Naive thymus-derived CD4-positive, alpha-beta T cell (primary cell): ENCODE data around the gene PRKAG2. TPM values are rescaled to one million over a fixed set of nuclear protein-coding genes. Genes with fewer than 3 reads are reported as not detected.

Experiments used
- ATAC-seq: fragments of 150-1000 bp; cut with Tn5 transposase; 2 replicates; pipeline ENCODE4 v1.10.0; 2021; ENCODE audit warnings: mild to moderate bottlenecking, moderate library complexity
- CTCF ChIA-PET: fragments of 350-600 bp; sonication (Branson Sonifier 250); formaldehyde crosslinking; loops from one replicate; lab custom pipeline; 2021; ENCODE audit warnings: antibody characterized with exemption; lab: Charles Lee
- POLR2A ChIA-PET: fragments of 350-600 bp; sonication (Branson Sonifier 250); formaldehyde crosslinking; loops from one replicate; lab custom pipeline; 2021; ENCODE audit warnings: antibody characterized with exemption, inconsistent platforms; lab: Charles Lee
- DNase-seq, 9 donors: peaks; one replicate each; pipeline versions ENCODE4 v3.0.0 to v3.0.0-alpha.2; 2020 to 2022; ENCODE audit warnings: mixed read lengths in 1 of 9
- H3K27ac ChIP-seq: one replicate; pipeline ENCODE4 v1.7.0; 2013; ENCODE audit warnings: mild to moderate bottlenecking, low read depth, low read length, moderate library complexity
- H3K27me3 ChIP-seq, 2 donors: one replicate each; pipeline ENCODE4 v1.7.0; 2013; ENCODE audit warnings: low read length in 2 of 2, mild to moderate bottlenecking in 2 of 2, moderate library complexity in 2 of 2; ENCODE audit not compliant: control insufficient read depth in 2 of 2, insufficient read depth in 2 of 2
- H3K36me3 ChIP-seq, 3 experiments: 1 replicate in 2 of 3; 2 replicates in 1 of 3; pipeline ENCODE4 v1.7.0; 2013; ENCODE audit warnings: low read length in 3 of 3, mild to moderate bottlenecking in 3 of 3, moderate library complexity in 1 of 3; ENCODE audit not compliant: insufficient read depth in 3 of 3, control insufficient read depth in 2 of 3
- H3K4me1 ChIP-seq, 2 donors: one replicate each; pipeline ENCODE4 v1.7.0; 2013; ENCODE audit warnings: low read length in 2 of 2, mild to moderate bottlenecking in 2 of 2, moderate library complexity in 1 of 2; ENCODE audit not compliant: control insufficient read depth in 2 of 2, insufficient read depth in 2 of 2
- H3K4me3 ChIP-seq: 2 replicates; pipeline ENCODE4 v1.7.0; 2013; ENCODE audit warnings: mild to moderate bottlenecking, low read length
- H3K9me3 ChIP-seq, 3 experiments: 1 replicate in 2 of 3; 2 replicates in 1 of 3; pipeline ENCODE4 v1.7.0; 2013; ENCODE audit warnings: low read length in 3 of 3; ENCODE audit not compliant: control insufficient read depth in 2 of 3
- H3K27ac Mint-ChIP-seq, 9 donors: one replicate each; pipeline ENCODE4 v1.8.0; 2020 to 2022; ENCODE audit warnings: mixed read lengths in 9 of 9, mild to moderate bottlenecking in 8 of 9, moderate library complexity in 5 of 9, inconsistent platforms in 2 of 9
- H3K27me3 Mint-ChIP-seq, 5 donors: one replicate each; pipeline ENCODE4 v1.8.0; 2021 to 2022; ENCODE audit warnings: mixed read lengths in 5 of 5, mild to moderate bottlenecking in 1 of 5
- H3K36me3 Mint-ChIP-seq, 5 donors: one replicate each; pipeline ENCODE4 v1.8.0; 2020 to 2022; ENCODE audit warnings: mixed read lengths in 5 of 5, mild to moderate bottlenecking in 3 of 5, inconsistent platforms in 1 of 5
- H3K4me1 Mint-ChIP-seq, 7 donors: one replicate each; pipeline ENCODE4 v1.8.0; 2020 to 2022; ENCODE audit warnings: mixed read lengths in 7 of 7, mild to moderate bottlenecking in 3 of 7, inconsistent platforms in 1 of 7
- H3K4me3 Mint-ChIP-seq, 10 donors: one replicate each; pipeline ENCODE4 v1.8.0; 2020 to 2022; ENCODE audit warnings: mild to moderate bottlenecking in 10 of 10, mixed read lengths in 10 of 10, moderate library complexity in 6 of 10, inconsistent platforms in 2 of 10
- H3K9me3 Mint-ChIP-seq, 11 donors: one replicate each; pipeline ENCODE4 v1.8.0; 2020 to 2022; ENCODE audit warnings: mixed read lengths in 11 of 11, mild to moderate bottlenecking in 4 of 11, inconsistent platforms in 1 of 11, moderate library complexity in 1 of 11
- intact Hi-C, 2 donors: fragments of 100-400 bp; cut with micrococcal nuclease; formaldehyde crosslinking; loops; one replicate each; pipeline ENCODE4 v1.15.1; 2023
- polyA plus RNA-seq, 2 donors: library from polyadenylated mRNA; unstranded; fragments of 300-500 nt; fragmentation: Illumina TruSeq; gene quantifications; one replicate each; pipeline ENCODE4 v1.2.3, GENCODE V29; 2021
- total RNA-seq, 6 experiments: library from RNA in 5 of 6; stranded (reverse) in 5 of 6; gene quantifications; 1 replicate in 5 of 6; 2 replicates in 1 of 6; pipeline ENCODE4 v1.2.3 and lab custom pipeline; 2021 to 2026

PRKAG2 gene
- total and polyA plus RNA-seq, 7 experiments from 2014 or later = 15.0 to 74.4 (median 55.7) TPM

DNA sequence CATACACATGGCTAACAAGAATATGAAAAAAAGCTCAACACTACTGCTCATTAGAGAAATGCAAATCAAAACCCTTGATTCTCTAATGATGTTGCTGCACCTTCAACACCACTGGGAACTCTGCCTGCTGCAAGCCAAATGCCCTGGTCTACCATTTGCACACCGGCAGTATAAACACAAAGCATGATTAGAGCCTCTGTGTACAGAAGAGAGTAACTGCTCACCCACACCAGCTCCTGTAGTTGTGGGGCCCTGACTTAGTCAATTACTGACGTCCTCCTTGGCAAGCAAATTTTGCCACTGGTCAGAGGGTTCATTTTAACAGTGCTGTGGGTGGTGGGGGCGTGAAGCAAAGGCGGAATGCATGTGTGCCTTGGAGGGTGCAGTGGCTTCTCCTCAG lies 261.1 kb downstream of the PRKAG2 start:
- peaks cover 0 to 25% (median 9%) of the 10 kb centered on the region in 5 donors for H3K36me3 Mint-ChIP-seq
- no peak for DNase-seq
- Histone ChIP-seq H3K4me1 (no peaks in the 10 kb centered on the region), H3K9me3 (no peaks in the 10 kb centered on the region), H3K36me3 (peaks cover 0 to 8% (median 0%) of the 10 kb centered on the region in 3 experiments), H3K4me3 (no peak overlapping the region), H3K27me3 (no peaks in the 10 kb centered on the region), H3K27ac (no peak overlapping the region)
- no peak overlapping the region for H3K27ac Mint-ChIP-seq
- no peaks in the 10 kb centered on the region for H3K9me3 Mint-ChIP-seq
- no peak overlapping the region for H3K4me3 Mint-ChIP-seq
- POLR2A ChIA-PET = interaction anchor here (0.6 kb wide), 1 partner anchor 19 kb away, joined by 3 read pairs; no protein-coding TSS in a partner anchor
- intact Hi-C loops = no loop called here
- peaks cover 0 to 30% (median 17%) of the 10 kb centered on the region in 7 donors for H3K4me1 Mint-ChIP-seq
- ATAC-seq = no peak
- CTCF ChIA-PET = no interaction called here
- no peaks in the 10 kb centered on the region for H3K27me3 Mint-ChIP-seq

- no peak overlapping the region for H3K27ac ChIP-seq
- Mint-ChIP-seq H3K4me3 (no peak overlapping the region), H3K27ac (no peak overlapping the region), H3K27me3 (no peaks in the 10 kb centered on the region), H3K36me3 (peaks cover 0 to 23% (median 6%) of the 10 kb centered on the region in 5 donors), H3K9me3 (no peaks in the 10 kb centered on the region), H3K4me1 (peaks cover 0 to 27% (median 17%) of the 10 kb centered on the region in 7 donors)
- ChIA-PET CTCF (no interaction called here), POLR2A (no interaction called here)
- H3K4me1 ChIP-seq = no peaks in the 10 kb centered on the region
- peaks cover 0 to 8% (median 0%) of the 10 kb centered on the region in 3 experiments for H3K36me3 ChIP-seq
- no peaks in the 10 kb centered on the region for H3K27me3 ChIP-seq
- no peak overlapping the region for H3K4me3 ChIP-seq
- intact Hi-C loops = no loop called here
- no peaks in the 10 kb centered on the region for H3K9me3 ChIP-seq
- DNase-seq (no peak), ATAC-seq (no peak)
These were observed 261.9 kb downstream of the PRKAG2 start for GRCh38 chr7:151615058-151615457.

DNA sequence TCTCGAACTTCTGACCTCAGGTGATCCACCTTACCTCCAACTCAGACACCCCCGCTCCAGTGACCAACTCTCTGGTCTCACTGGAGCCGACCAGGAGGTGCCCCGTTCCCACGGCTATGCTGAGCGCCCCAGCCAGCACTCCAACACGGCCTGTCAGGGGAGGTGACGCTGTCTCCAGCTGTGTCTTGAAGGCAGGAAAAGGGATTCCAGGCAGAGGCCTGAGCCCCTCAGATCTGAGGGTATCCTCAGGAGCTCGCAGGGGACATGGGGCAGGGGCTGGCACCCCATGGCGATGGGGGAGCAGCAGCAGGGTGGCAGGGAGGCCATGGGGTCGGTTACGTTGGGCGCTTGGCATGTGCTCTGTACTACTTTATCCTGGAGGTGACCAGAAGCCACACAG lies 262.9 kb downstream of the PRKAG2 start:
- intact Hi-C loops = no loop called here
- H3K9me3 Mint-ChIP-seq = no peaks in the 10 kb centered on the region

DNA sequence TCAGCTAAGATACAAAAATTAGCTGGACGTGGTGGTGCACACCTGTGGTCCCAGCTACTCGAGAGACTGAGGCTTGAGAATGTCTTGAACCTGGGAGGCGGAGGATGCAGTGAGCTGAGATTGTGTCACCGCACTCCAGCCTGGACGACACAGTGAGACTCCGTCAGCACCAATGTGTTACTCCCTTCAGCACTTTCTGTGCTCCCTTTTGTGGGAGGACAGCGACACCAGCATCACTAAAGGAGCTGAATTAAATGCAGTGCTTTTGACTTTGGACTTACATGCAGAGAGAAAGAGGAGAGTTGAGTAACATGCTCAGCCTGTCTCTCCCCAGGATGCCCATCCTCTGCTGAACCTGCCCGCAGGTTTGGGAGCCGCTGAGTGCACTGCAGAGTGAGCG lies 265.0 kb downstream of the PRKAG2 start:
- Mint-ChIP-seq H3K4me3 (no peak overlapping the region), H3K9me3 (no peaks in the 10 kb centered on the region), H3K27ac (no peak overlapping the region), H3K4me1 (peaks cover 7 to 42% (median 27%) of the 10 kb centered on the region in 7 donors), H3K27me3 (no peaks in the 10 kb centered on the region), H3K36me3 (peaks cover 0 to 19% (median 5%) of the 10 kb centered on the region in 5 donors)
- Histone ChIP-seq H3K27ac (no peak overlapping the region), H3K4me3 (no peak overlapping the region), H3K9me3 (no peaks in the 10 kb centered on the region), H3K4me1 (no peaks in the 10 kb centered on the region), H3K36me3 (peaks cover 0 to 13% (median 0%) of the 10 kb centered on the region in 3 experiments), H3K27me3 (no peaks in the 10 kb centered on the region)
- intact Hi-C loops = no loop called here
- ChIA-PET CTCF (interaction anchor here (1.0 kb wide), 1 partner anchor 42 kb away, joined by 3 read pairs; no protein-coding TSS in a partner anchor), POLR2A (no interaction called here)
- ATAC-seq (no peak), DNase-seq (no peak)

More for the DNA sequence above, 262.9 kb downstream of the PRKAG2 start:
- Histone ChIP-seq H3K27ac (no peak overlapping the region), H3K9me3 (no peaks in the 10 kb centered on the region), H3K4me3 (no peak overlapping the region), H3K27me3 (no peaks in the 10 kb centered on the region), H3K36me3 (peaks cover 0 to 13% (median 0%) of the 10 kb centered on the region in 3 experiments), H3K4me1 (no peaks in the 10 kb centered on the region)
- no peak for ATAC-seq
- DNase-seq = no peak
- Mint-ChIP-seq H3K4me1 (peaks cover 0 to 33% (median 17%) of the 10 kb centered on the region in 7 donors), H3K27me3 (no peaks in the 10 kb centered on the region), H3K36me3 (peaks cover 0 to 21% (median 5%) of the 10 kb centered on the region in 5 donors), H3K27ac (no peak overlapping the region), H3K4me3 (no peak overlapping the region)
- ChIA-PET CTCF (no interaction called here), POLR2A (no interaction called here)

GRCh38 chr7:151611041-151611440 lies 265.9 kb downstream of the PRKAG2 start:
- peaks cover 0 to 19% (median 5%) of the 10 kb centered on the region in 5 donors for H3K36me3 Mint-ChIP-seq
- H3K27me3 ChIP-seq = no peaks in the 10 kb centered on the region
- H3K27ac Mint-ChIP-seq = no peak overlapping the region
- H3K27me3 Mint-ChIP-seq = no peaks in the 10 kb centered on the region
- ATAC-seq (no peak), DNase-seq (no peak)
- ChIA-PET POLR2A (no interaction called here), CTCF (no interaction called here)
- H3K4me3 ChIP-seq = no peak overlapping the region
- no peaks in the 10 kb centered on the region for H3K9me3 Mint-ChIP-seq
- no peaks in the 10 kb centered on the region for H3K4me1 ChIP-seq
- H3K36me3 ChIP-seq = peaks cover 0 to 13% (median 0%) of the 10 kb centered on the region in 3 experiments
- no peaks in the 10 kb centered on the region for H3K9me3 ChIP-seq
- H3K4me1 Mint-ChIP-seq = peaks cover 7 to 33% (median 22%) of the 10 kb centered on the region in 7 donors
- intact Hi-C loops = no loop called here
- no peak overlapping the region for H3K27ac ChIP-seq
- no peak overlapping the region for H3K4me3 Mint-ChIP-seq

DNA sequence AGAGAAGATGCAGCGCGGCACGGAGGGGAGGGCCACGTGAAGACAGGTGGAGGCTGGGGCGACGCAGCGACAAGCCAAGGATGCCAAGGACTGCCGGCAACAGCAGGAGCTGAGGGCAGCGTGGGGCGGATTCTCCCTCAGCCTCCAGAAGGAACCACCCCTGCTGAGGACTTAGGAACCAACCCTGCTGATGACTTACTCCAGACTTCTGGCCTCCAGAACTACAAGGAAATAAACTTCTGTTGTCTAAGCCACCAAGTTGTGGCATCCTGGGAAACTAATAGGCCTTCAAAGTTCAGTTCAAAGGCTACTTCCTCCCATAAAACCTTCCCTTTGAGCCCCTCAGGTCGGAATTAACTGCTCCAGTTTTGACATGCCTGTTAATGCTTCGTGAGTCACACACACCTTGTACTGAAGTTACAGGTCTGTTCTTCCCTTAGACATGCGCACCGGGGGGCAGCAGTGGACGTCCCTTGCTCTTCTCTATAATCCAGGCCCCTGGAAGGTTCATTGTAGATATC lies 268.8 kb downstream of the PRKAG2 start:
- no peaks in the 10 kb centered on the region for H3K9me3 ChIP-seq
- H3K4me3 ChIP-seq = no peak overlapping the region
- H3K36me3 ChIP-seq = peaks cover 0 to 13% (median 0%) of the 10 kb centered on the region in 3 experiments
- peaks cover 7 to 25% (median 15%) of the 10 kb centered on the region in 7 donors for H3K4me1 Mint-ChIP-seq
- H3K27ac Mint-ChIP-seq = peak overlapping the region in 4 of 9 donors; percentile 33 to 75 (median 43)
- no peak overlapping the region for H3K27ac ChIP-seq
- H3K27me3 ChIP-seq = no peaks in the 10 kb centered on the region
- ChIA-PET CTCF (no interaction called here), POLR2A (no interaction called here)
- DNase-seq (no peak), ATAC-seq (no peak)
- intact Hi-C loops = no loop called here
- H3K4me3 Mint-ChIP-seq = no peak overlapping the region
- peaks cover 0 to 2% (median 0%) of the 10 kb centered on the region in 11 donors for H3K9me3 Mint-ChIP-seq
- H3K27me3 Mint-ChIP-seq = no peaks in the 10 kb centered on the region
- no peaks in the 10 kb centered on the region for H3K4me1 ChIP-seq
- peaks cover 0 to 19% (median 4%) of the 10 kb centered on the region in 5 donors for H3K36me3 Mint-ChIP-seq

GRCh38 chr7:151607464-151607867 lies 269.4 kb downstream of the PRKAG2 start:
- Histone ChIP-seq H3K9me3 (no peaks in the 10 kb centered on the region), H3K4me1 (no peaks in the 10 kb centered on the region), H3K27me3 (no peaks in the 10 kb centered on the region), H3K4me3 (no peak overlapping the region), H3K36me3 (peaks cover 0 to 13% (median 0%) of the 10 kb centered on the region in 3 experiments), H3K27ac (no peak overlapping the region)
- Mint-ChIP-seq H3K36me3 (peaks cover 0 to 19% (median 4%) of the 10 kb centered on the region in 5 donors), H3K4me1 (peaks cover 7 to 25% (median 15%) of the 10 kb centered on the region in 7 donors), H3K4me3 (no peak overlapping the region), H3K27ac (peak overlapping the region in 3 of 9 donors; percentile 33 to 83 (median 72)), H3K27me3 (no peaks in the 10 kb centered on the region), H3K9me3 (peaks cover 0 to 2% (median 0%) of the 10 kb centered on the region in 11 donors)
- ATAC-seq = no peak
- ChIA-PET CTCF (no interaction called here), POLR2A (no interaction called here)
- no peak for DNase-seq
- intact Hi-C loops = no loop called here
